NCI-H446 (cell line): ENCODE data around the gene IGFL1.
"Not testable (repeated sequence)": the region's sequence is repeated elsewhere in the genome, so short reads cannot be mapped to it uniquely, and the experiment has no call there.

Experiments used
- DNase-seq, 2 experiments: peaks; one replicate each; lab custom pipeline; 2025; lab: John Stamatoyannopoulos, UW

The IGFL1 gene

GRCh38 chr19:46224773-46225172 lies 4.8 kb upstream of the IGFL1 start:
- DNase-seq: no peak

- DNase-seq: no peak
These were observed 4.0 kb upstream of the IGFL1 start for GRCh38 chr19:46225558-46226004.

GRCh38 chr19:46226438-46226973 lies 3.0 kb upstream of the IGFL1 start:
- DNase-seq: no peak

GRCh38 chr19:46232029-46232428 lies 2.5 kb downstream of the IGFL1 start:
- no peak for DNase-seq

GRCh38 chr19:46232468-46232867 lies 2.9 kb downstream of the IGFL1 start:
- no peak for DNase-seq

- no peak for DNase-seq
These were observed 3.5 kb downstream of the IGFL1 start for GRCh38 chr19:46232938-46233621.

- DNase-seq: not testable (repeated sequence)
These were observed 4.3 kb downstream of the IGFL1 start for GRCh38 chr19:46233871-46234270.

GRCh38 chr19:46238141-46238540 lies 8.6 kb downstream of the IGFL1 start:
- not testable (repeated sequence) for DNase-seq

GRCh38 chr19:46239193-46240024 lies 9.9 kb downstream of the IGFL1 start:
- no peak for DNase-seq

- DNase-seq: no peak
These were observed 11.2 kb downstream of the IGFL1 start for GRCh38 chr19:46240693-46241092.

GRCh38 chr19:46241626-46242025 lies 12.1 kb downstream of the IGFL1 start:
- no peak for DNase-seq

- DNase-seq: not testable (repeated sequence)
These were observed 13.6 kb downstream of the IGFL1 start for GRCh38 chr19:46243081-46243654.

GRCh38 chr19:46250076-46250735 lies 20.7 kb downstream of the IGFL1 start:
- no peak for DNase-seq

- no peak for DNase-seq
These were observed 21.9 kb downstream of the IGFL1 start for GRCh38 chr19:46251416-46251815.

- DNase-seq: no peak
These were observed 25.2 kb downstream of the IGFL1 start for GRCh38 chr19:46254776-46255175.

- no peak for DNase-seq
These were observed 27.3 kb downstream of the IGFL1 start for GRCh38 chr19:46256855-46257254.

GRCh38 chr19:46261501-46261900 lies 32.0 kb downstream of the IGFL1 start:
- DNase-seq: not testable (repeated sequence)

GRCh38 chr19:46262684-46263296 lies 33.2 kb downstream of the IGFL1 start:
- not testable (repeated sequence) for DNase-seq

GRCh38 chr19:46264801-46265200 lies 35.3 kb downstream of the IGFL1 start:
- DNase-seq: not testable (repeated sequence)

- DNase-seq: peak; percentile 55 to 84
These were observed 35.8 kb downstream of the IGFL1 start for GRCh38 chr19:46265217-46265828.

GRCh38 chr19:46269101-46269500 lies 39.6 kb downstream of the IGFL1 start:
- DNase-seq: no peak
